ENCODE measurements around the gene ZDHHC5. TPM values are rescaled to one million over a fixed set of nuclear protein-coding genes. Genes with fewer than 3 reads are reported as not detected.

The ZDHHC5 gene, protein sequence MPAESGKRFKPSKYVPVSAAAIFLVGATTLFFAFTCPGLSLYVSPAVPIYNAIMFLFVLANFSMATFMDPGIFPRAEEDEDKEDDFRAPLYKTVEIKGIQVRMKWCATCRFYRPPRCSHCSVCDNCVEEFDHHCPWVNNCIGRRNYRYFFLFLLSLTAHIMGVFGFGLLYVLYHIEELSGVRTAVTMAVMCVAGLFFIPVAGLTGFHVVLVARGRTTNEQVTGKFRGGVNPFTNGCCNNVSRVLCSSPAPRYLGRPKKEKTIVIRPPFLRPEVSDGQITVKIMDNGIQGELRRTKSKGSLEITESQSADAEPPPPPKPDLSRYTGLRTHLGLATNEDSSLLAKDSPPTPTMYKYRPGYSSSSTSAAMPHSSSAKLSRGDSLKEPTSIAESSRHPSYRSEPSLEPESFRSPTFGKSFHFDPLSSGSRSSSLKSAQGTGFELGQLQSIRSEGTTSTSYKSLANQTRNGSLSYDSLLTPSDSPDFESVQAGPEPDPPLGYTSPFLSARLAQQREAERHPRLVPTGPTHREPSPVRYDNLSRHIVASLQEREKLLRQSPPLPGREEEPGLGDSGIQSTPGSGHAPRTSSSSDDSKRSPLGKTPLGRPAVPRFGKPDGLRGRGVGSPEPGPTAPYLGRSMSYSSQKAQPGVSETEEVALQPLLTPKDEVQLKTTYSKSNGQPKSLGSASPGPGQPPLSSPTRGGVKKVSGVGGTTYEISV
- total RNA-seq: 54.7 and 71.3 TPM in 2 replicates

GRCh38 chr11:57667736-57668433 is at the start of gene ZDHHC5:
Gene ZDHHC5, plus strand, starts transcription at chr11:57668114. Its CDS starts 4,977 bp downstream, at chr11:57673091.
- DNase-seq (ENCODE audit: extremely low read depth, low read depth, low spot score): no peak

DNA sequence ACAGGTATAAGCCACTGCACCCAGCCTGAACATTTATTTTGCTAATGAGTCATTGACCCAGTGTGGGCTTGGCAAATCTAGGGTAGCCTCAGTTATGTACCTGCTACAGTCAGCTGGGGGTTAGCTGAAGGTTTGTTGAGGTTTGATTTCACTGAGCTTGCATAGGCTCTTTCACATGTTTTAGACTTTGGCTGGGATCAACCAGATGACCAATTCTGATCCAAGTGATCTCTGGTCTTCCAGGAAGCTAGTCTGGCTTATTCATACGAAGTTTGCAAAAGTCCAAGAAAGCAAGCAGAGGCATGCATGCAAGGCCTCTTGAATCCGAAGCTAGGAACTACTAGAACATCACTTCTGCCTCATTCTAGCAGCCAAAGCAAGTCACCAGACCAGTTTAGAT is 49.5 kb upstream of the ZDHHC5 start:
- no peak for DNase-seq (ENCODE audit: extremely low read depth, low read depth, low spot score)

DNA sequence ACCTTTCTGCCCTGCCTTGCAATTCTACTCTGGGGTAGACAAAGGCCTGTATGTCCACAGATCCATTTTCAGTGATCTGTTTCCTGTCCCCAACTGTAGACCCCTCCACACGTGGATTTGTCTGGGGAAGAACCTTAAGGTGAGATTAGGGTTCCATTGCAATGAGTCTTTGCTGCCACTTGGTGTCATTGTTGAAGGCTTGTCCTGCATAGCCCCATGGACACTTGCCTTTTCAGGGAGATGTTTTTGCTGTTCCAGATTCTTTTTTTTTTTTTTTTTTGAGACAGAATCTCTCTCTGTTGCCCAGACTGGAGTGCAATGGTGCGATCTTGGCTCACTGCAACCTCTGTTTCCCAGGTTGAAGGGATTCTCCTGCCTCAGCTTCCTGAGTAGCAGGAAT is 48.6 kb upstream of the ZDHHC5 start:
- DNase-seq (ENCODE audit: extremely low read depth, low read depth, low spot score): no peak

GRCh38 chr11:57620467-57620866 is 47.4 kb upstream of the ZDHHC5 start:
- DNase-seq (ENCODE audit: extremely low read depth, low read depth, low spot score): no peak

DNA sequence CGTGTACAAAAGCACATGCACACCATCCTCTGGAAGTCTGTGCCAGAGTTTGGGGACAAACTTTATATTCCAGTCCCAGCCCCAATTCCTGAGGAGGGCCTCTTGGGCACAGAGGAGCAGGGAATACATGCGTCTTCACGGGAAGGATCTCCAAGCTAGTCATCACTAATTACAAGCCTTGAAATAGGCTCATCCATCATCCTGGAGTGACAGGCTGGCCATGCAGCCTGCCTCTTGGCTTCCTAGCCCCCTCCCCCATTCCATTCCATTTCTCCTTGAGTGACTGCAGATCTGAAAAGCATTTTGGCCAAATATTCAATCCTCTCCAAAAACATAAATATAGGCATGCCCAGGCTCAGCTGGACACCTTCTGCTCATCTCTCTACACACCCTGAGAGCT is 45.7 kb upstream of the ZDHHC5 start:
- DNase-seq (ENCODE audit: extremely low read depth, low read depth, low spot score): no peak

- DNase-seq (ENCODE audit: extremely low read depth, low read depth, low spot score): no peak
These were observed 43.0 kb upstream of the ZDHHC5 start for GRCh38 chr11:57624864-57625263.

DNA sequence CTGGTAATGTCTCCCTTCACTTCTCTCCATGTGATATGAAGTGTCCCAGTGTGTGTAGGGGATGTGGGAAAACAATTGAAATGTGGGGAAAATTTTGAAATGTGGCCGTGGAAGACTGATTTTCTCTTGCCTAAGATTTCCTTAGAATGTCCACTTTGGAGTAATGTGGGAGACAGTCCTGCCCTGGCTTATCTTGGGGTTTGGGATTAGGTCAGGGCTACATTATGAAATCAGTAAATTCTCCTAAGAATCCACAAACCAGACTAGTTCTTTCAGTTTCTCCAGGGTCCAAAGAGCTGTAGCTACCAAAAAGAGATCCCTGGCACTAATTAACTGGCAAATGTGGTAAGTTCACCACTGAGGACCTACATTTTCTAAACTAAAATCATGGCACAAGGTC is 41.0 kb upstream of the ZDHHC5 start:
- no peak for DNase-seq (ENCODE audit: extremely low read depth, low read depth, low spot score)

DNA sequence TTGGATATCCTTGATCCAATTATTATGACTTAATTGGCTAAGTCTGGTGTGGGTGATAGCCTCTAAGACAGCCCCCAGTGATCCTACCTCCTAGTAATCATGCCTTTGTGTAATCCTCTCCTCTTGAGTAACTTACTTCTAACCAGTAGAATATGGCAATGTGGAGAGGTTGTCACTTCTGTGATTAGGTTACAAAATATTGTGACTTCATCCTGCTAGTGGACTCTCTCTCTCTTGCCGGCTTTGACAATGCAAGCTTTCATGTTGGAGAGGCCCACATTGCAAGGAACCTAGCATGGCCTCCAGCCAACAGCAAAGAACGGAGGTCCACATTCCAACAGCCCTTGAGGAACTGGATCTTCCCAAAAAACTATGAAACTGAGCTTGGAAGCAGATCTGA is 37.7 kb upstream of the ZDHHC5 start:
- DNase-seq (ENCODE audit: extremely low read depth, low read depth, low spot score): no peak

GRCh38 chr11:57632116-57632515 is 35.8 kb upstream of the ZDHHC5 start:
- DNase-seq (ENCODE audit: extremely low read depth, low read depth, low spot score): no peak

- no peak for DNase-seq (ENCODE audit: extremely low read depth, low read depth, low spot score)
These were observed 34.4 kb upstream of the ZDHHC5 start for GRCh38 chr11:57633394-57634070.

DNA sequence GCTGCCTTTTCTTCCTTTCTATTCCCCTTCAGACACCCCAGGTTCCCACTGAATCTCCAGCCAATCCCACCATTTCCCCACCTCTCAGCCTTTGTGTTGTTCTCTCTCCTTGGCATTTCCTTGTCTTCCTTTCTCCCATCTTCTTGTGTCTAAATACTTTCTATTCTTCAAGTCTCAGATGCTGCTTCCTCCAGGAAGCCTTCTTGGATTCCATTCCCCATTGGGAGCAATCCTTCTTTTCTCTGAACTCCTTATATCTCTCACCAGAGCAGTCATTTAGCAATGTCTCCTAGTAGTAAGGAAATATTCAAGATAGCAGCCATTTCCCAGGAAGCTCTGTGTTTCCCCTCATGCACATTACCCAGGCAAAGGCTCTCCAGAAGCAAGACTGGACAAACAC is 33.6 kb upstream of the ZDHHC5 start:
- no peak for DNase-seq (ENCODE audit: extremely low read depth, low read depth, low spot score)

DNA sequence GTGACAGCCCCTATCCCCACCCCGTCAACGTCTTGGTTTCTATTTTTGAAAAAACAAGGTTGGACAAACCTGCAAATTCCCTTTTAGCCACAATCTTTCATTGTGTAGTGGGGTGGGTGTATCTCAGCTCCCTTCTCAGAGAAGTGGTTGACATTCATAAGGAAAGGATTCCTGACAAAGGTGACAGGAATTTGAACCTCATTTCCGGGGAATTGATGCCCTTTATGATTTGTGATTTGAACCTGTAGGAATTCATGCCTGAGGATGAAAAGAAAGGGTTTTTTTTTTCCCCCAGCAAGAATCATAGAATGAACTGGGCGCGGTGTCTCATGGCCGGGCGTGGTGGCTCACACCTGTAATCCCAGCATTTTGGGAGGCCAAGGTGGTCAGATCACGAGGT is 32.7 kb upstream of the ZDHHC5 start:
- no peak for DNase-seq (ENCODE audit: extremely low read depth, low read depth, low spot score)

GRCh38 chr11:57637626-57638004 is 30.3 kb upstream of the ZDHHC5 start:
- DNase-seq (ENCODE audit: extremely low read depth, low read depth, low spot score): no peak

DNA sequence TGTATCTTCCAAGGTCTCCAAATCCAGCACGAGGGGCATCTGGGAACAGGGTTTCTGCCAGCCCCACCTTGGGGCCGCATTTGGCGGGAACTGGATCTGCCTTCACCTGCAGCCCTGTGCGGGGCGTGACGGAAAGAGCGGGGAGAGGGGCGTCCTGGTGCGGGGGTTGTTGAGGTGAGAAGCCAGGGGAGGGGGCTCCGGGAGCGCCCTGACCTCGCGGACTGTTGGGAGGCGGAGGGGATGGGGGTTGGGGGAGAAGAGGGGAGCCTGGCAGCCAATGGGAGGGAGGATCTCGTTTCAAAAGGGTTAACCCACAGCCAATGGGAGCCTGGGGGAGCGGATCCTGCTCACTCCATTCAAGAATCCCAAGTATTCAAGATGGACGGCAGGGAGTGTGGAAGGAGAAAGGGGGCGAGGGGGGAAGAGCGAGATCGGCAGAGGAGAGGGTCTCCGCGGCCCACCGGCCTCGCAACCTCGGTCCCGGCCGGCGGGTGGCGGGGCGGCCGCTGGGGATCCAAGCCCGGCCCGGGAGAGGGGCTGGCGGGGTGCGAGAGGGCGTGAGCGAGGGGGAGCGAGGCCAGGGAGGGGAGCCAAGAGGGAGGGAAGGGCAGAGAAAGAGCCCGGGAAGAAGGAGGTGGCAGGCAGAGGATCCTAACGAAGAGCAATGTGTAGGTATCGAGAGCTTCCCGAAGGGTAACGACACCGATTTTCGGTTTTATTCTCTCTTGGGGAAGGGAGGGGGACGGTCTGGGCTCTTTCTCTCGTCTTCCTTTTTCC is 29.7 kb upstream of the ZDHHC5 start:
- peak; percentile 44 for DNase-seq (ENCODE audit: extremely low read depth, low read depth, low spot score)

GRCh38 chr11:57638811-57639320 is 29.0 kb upstream of the ZDHHC5 start:
- DNase-seq (ENCODE audit: extremely low read depth, low read depth, low spot score): no peak

DNA sequence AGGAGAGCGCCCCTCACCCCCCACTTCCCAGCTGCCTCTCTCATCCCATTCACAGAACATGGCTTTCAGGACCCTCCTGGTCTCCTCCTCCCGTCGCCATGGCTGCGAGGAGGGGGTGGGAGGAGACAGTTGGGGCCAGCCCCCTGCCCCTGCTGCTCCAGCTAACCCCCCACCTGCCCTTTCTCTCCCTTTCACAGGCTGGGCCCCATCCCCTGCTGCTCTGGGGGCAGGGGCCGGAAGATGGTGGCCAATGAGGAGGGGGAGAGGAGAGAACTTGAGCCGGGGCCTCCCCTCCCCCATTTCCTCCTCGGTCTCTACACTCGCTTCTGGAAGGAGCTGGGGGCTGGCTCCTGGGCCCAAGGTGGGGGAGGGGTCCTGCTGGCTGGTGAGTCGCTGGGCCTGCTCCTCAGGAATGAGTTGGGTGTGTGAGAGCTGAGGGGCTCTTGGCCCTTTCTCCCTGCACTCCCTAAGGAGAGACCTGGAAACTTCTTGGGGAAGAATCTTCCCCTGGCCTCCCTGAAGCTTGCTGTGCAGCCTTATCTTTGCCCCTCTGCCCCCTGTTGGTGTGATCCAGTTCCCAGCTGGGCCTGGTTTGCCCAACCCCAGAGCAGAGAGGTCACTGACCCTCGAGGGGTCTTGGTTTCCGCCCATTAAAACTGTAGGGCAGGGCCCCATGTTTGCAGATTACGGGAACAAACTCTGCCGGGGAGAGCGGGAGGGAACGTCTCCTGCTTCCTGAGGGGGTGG is 28.4 kb upstream of the ZDHHC5 start:
- DNase-seq (ENCODE audit: extremely low read depth, low read depth, low spot score): no peak

GRCh38 chr11:57640068-57640800 is 27.7 kb upstream of the ZDHHC5 start:
- DNase-seq (ENCODE audit: extremely low read depth, low read depth, low spot score): no peak

- DNase-seq (ENCODE audit: extremely low read depth, low read depth, low spot score): no peak
These were observed 26.7 kb upstream of the ZDHHC5 start for GRCh38 chr11:57641011-57641807.

Data from glomerular endothelial cell (primary cell).